ENCODE data around the gene CRYBB3.
"Not testable (repeated sequence)": the region's sequence is repeated elsewhere in the genome, so short reads cannot be mapped to it uniquely, and the experiment has no call there.

CRYBB3 gene

DNA sequence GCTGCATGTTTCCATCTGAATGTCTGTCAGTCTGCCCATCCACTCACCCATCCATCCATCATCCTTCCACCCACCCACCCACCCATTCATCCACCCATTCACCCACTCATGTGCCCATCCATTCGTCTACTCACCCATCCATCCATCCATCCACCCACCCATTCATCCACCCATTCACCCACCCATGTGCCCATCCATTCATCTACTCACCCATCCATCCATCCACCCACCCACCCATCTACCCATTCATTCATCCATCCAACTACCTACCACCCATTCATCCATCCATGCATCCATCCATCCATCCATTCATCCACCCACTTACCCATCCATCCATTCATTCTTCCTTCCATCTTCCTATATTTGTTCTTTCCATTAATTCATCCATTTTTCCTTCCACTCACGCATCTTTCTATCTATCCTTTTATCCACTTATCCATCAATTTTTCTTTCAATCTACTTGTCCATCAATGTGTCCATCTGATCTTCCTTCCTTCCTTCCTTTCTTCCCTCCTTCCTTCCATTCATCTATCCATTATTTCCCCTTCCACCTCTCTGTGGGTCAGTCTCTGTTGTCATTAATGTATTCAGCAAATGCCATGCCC, 8.0 kb downstream of the CRYBB3 start:
- DNase-seq: no peak

GRCh38 chr22:25208328-25208727, 8.7 kb downstream of the CRYBB3 start:
- DNase-seq: no peak

DNA sequence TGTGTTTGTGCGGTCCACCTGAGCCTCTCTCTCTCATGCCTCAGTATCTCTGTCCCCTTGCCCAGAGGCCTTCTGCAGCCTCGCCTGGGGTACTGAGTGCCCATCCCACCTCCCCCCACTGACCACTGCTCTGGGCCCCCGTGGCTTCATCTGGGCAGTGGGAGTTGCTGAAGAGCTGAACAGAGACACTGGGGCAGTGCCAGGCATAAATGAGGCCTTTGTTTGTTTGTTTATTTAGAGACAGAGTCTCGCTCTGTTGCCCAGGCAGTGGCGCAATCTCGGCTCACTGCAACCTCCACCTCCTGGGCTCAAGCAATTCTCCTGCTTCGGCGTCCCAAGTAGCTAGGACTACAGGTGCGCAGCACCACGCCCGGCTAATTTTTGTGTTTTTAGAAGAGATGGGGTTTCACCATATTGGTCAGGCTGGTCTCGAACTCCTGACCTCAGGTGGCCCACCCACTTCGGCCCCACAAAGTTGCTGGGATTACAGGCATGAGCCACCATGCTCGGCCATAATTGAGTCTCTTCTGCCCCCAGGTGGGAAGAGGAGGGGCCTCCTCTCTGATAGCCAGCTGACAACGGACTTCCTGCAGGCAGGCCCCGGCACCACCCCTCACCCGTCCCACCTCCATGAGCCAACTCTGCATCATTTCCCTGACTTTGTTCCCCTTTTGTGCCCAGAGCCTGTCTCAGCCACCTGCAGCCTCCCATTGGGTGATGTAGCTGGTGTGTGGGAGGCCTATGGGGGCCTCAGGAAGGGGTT, 9.3 kb downstream of the CRYBB3 start:
- DNase-seq: no peak

- DNase-seq: no peak
These were observed 11.1 kb downstream of the CRYBB3 start for GRCh38 chr22:25210793-25211192.

DNA sequence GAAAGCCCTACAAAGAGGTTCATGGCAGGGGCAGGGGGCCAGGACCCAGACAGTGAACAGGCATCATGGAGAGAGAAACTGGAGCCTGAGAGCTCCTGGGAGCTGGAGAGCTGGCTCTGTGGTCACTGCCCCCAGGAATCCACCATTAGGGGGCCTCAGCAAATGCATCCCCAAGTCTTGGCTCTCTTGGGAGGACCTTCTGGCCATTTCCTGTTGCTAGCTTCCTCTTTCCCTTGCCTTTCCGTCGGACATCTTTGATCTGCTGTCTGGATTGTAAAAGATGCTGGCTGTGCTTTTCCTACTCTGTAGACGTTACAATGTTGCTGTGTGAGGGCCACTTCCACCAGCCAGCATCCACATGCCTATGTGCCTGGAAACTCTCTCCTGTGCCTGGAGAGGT, 12.7 kb downstream of the CRYBB3 start:
- no peak for DNase-seq

GRCh38 chr22:25213221-25213620, 13.6 kb downstream of the CRYBB3 start:
- no peak for DNase-seq

DNA sequence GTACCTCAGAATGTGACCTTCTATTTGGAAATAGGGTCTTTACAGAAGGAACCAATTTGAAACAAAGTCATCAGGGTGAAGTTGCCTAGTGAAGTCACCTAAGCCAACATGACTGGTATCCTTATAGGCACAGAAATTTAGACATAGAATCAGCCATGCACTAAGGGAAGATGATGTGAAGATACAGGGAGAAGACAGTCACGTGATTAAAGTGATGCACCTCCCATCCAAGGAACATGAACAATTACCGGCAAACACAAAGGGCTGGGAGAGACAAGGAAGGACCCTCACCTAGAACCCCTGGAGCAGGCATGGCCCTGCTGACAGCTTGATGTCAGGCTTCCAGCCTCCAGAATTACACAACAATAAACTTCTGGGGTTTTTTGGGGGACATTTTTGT, 16.6 kb downstream of the CRYBB3 start:
- no peak for DNase-seq

GRCh38 chr22:25219211-25219689, 19.6 kb downstream of the CRYBB3 start, which contains the start of gene CRYBB2:
CRYBB2 (plus strand) TSS chr22:25219639; CDS start chr22:25221430, 1,791 bp downstream.
- no peak for DNase-seq

- DNase-seq: no peak
These were observed 20.3 kb downstream of the CRYBB3 start for GRCh38 chr22:25219948-25220442.

GRCh38 chr22:25221790-25222189, 22.1 kb downstream of the CRYBB3 start:
- DNase-seq: no peak

DNA sequence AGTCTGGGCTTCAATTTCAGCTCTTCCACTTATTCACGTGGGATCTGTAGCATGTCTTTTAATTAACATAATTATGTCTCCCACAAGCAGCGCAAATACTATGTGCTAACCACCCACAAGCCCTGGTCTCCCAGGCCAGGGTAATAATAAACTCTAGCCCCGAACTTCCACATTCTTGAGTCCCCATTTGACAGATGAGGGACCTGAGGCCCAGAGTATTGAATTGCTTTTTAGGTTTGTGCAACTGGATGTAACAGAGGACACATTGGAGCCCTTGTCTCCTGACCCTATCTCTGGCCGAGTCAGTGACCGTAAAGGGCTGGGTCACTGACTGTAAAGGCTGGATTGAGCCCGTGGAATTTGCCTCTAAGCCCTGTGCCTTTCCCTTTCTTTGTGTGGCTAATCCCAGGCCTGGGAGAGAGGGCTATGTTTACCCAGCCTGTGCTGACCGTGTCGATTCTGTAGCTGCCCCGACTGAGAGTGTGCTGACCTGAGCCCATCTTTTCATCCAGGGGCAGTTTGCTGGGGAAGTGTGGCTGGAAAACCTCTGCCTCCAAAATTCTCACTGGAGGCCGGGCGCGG, 23.7 kb downstream of the CRYBB3 start:
- no peak for DNase-seq

- no peak for DNase-seq
These were observed 29.2 kb downstream of the CRYBB3 start for GRCh38 chr22:25228822-25229221.

- not testable (repeated sequence) for DNase-seq
These were observed 31.1 kb downstream of the CRYBB3 start for GRCh38 chr22:25230760-25231159.

DNA sequence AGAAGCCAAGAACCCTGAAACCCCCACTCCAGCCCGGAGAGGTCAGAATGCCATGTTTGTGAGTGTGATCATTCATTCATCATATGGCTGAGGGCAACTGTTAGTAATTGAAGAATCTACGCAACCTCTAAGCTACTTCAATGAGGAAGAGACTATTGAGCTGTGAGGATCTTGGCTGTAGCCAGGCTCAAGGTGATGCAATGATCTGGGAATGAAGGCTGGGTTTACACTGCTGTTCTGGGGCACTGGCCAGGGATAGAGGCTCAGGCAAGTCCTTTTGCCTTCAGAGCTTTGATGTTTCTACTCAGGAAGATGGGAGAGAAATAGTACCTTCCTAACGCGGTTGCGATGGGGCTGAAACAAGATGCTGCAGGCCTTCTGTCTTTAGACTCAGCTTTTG, 32.6 kb downstream of the CRYBB3 start:
- DNase-seq: no peak

DNA sequence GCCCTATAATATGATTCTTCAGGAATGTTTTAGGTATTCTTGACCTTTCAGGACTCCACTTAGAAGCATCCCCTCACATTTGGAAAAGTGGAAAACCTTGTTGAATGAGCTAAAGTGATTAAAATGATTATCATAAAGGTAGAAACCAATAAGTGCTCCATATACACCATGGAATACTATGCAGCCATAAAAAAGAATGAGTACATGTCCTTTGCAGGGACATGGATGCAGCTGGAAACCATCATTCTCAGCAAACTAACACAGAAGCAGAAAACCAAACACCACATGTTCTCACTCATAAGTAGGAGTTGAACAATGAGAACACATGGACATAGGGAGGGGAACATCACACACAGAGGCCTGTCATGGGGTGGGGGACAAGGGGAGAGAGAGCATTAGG, 34.0 kb downstream of the CRYBB3 start:
- not testable (repeated sequence) for DNase-seq

DNA sequence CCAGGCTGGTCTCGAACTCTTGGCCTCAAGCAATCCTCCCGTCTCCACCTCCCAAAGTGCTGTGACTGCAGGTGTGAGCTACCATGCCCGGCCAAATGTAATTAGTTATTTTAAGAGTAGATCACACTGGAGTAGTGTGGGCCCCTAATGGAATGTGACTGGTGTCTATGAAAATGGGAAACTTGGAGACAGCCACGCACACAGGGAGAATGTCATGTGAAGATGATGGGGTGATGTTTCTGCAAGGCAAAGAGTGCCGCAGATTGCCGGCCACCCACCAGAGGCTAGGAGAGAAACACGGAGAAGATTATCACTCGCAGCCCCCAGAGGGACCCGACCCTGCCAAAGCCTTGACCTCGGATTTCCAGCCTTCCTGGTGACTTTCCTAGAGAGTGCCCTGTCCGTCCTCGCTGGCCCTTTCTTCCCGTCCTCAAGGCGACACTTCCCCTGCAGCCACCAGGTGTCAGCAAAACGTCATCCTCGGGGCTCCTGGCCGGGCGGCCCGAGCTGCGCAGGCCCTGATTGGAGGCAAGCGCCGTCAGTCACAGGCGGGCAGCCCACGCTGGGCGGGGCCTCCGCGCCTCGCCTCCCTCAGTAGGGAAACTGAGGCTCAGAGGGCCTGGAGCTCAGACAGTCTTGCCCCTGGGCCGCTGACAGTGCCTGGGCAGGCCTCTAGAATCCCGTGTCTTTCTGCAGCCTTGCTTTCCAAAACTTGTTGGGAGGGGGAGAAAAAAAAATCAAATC, 36.1 kb downstream of the CRYBB3 start:
- DNase-seq: peak; percentile 25

- DNase-seq: no peak
These were observed 36.8 kb downstream of the CRYBB3 start for GRCh38 chr22:25236417-25236816.

DNA sequence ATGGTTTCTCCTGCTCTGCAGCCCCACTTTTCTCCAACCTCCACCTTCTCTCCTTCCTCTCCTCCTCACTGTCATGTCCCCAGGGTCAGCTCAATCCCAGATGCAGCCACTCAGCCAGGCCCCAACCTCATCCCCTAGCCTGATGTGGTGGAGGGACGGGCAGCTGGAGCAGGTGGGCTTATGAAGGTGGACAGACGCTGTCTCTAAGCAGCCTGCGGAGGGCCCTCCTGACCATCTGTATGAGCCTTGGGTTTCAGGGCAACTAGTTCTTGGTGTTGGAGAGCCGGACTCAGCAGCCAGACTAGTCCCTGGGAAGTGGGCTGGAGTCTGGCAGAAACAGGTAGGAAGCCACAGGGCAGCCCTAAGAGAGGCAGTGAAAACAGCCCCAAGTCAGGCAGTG, 37.8 kb downstream of the CRYBB3 start:
- DNase-seq: no peak

DNA sequence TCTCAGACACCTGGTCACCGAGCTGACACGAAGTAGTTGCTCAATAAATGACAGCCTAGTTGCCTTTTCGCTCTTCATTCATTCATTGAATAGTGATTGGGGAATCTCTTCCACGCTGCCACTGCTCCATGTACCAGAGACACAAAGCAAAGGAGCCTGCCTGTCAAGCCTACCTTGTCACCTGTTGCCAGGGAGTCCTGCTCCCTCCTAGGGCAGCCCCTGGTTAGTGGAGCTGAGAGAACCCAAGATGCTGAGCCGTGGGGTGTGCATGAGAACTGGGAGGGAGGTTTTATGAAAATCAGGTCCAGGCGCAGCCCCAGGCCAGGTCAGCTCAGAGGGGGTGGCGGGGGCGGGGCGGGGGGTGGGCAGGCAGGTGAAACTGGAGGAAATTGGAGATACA, 38.4 kb downstream of the CRYBB3 start:
- DNase-seq: not testable (repeated sequence)

DNA sequence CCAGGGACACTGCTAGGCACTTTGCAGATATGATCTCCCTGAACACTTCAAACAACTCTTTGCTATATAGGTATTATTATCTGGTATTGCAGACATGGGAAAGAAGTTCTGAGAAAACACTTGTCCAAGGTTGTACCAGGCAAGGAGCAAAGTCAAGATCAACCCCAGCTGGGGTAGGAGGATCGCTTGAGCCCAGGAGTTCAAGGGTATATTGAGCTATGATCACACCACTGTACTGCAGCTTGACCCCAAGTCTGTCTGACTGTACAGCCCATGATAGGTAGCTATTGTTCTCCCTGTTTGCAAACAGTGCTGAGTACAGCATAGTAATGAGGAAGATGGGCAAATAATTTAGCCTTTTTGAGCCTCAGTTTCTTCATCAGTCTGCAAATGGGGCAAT, 55.5 kb downstream of the CRYBB3 start:
- DNase-seq: not testable (repeated sequence)
